NCI-H2029 (cell line): ENCODE measurements around the gene FILIP1L.

Source experiments
- DNase-seq: peaks from one replicate; lab custom pipeline; 2025; lab: John Stamatoyannopoulos, UW

The FILIP1L gene

DNA sequence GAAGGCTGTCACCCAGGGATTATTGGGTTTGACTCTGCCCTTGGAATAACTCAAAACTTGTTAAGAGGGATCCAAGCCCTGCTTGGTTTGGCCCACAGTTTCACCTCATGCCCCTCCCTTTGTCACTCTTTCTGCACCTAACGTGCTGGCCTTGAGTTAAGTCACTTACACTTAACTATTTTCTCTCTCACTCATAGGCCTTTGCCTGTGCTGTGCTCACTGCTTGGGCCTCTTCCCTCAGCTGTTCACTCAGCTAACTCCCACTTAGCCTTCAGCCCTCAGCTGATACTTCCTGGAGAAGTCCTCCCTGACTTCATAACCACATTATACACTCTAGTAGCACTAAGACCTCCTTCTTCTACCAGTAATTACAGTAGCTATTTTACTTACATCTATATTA, 163.4 kb downstream of the FILIP1L start:
- DNase-seq: no peak

- no peak for DNase-seq
Observed at GRCh38 chr3:99949956-99950670, 164.2 kb downstream of the FILIP1L start.

- no peak for DNase-seq
Observed at GRCh38 chr3:99948467-99949089, 165.7 kb downstream of the FILIP1L start.

DNA sequence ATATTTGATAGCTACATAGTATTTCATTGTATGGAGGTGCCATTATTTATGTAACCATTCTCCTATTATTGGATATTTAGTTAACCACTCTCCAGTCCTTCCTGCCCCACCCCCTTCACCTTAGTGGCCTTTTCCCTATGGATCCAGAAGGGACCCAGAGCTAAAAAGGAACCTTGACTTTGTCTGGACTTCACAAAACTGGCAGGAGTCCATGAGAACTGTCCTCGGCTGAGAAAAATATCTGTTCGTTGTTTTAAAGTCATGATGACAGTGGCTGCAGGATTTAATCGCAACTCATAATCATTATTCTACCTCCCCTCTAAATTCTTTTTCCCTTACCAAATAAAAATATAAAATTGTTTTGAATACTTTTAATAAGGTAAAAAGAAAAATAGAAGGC, 166.9 kb downstream of the FILIP1L start:
- DNase-seq: no peak

DNA sequence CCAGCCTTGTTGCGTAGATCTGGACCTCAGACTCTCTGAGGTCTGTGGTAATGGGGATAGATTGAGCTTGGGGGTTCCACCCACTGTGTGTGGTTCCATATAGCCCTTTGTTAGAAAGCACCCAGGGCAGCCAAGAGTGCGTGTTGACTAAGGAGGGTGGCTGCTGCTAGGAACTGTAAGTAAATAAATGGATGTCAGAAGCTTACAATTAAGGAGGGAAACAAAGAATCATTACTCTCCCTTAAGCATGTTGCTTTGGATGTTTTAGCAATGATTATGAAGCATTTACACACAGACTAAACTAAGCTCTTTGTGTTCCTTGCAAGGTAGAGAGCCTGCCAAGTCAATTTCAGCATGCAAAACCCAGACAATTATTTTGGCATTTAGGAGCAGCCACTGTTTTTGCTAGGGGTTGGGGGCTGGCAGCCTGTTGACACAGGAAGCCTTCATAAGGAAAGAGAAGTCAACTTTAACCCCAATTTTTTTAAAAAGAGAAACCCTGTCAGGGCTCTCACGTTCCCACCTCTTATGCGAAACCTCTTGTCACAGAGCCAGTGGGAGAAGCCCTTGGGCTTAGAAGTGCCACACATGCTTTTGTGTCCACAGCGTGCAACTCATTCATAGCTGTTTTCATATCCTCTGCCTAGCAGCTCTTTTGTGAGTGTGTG, 168.8 kb downstream of the FILIP1L start:
- peak; percentile 58 for DNase-seq

DNA sequence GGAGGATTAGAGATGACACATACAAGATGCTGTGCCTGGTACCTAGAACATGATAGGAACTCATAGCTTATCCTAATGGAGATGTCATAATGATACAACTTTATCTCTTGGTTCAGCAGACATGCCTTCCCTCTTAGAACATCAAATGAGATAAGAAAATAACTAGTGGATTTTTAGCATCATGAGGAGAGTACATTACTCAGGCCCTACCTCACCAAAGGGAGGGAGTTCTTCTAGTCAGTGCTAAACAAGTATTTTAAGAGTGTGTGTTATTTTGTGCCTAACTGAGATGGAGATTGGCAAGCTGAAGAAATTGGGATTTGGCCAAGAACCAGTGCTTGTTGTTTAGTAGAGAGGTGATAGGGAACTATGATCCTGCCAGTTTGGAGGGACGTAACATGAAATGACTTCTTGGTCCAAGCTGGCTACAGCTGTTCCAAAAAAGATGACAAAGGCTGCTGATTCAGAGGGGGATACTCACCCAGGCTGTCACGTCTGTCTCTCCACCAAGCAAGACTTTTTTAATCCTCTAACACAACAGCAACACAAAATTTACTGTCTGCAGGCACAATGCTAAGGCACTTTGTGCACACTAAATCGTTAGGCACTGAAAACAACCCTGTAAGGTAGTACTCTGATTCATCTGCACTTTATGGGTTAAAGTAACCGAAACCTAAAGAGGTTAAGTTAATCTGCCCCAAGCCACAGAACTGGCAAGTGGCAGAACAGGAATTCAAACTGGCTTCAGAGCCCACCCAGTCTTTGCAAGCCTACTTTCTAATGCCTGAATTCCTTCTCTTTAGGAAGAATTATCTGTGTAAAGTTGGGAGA, 170.2 kb downstream of the FILIP1L start:
- DNase-seq: no peak

GRCh38 chr3:99941211-99941610, 173.1 kb downstream of the FILIP1L start:
- DNase-seq: no peak

GRCh38 chr3:99940350-99940749, 174.0 kb downstream of the FILIP1L start:
- no peak for DNase-seq

GRCh38 chr3:99939876-99940275, 174.4 kb downstream of the FILIP1L start:
- DNase-seq: no peak

- DNase-seq: no peak
Observed at GRCh38 chr3:99938270-99938911, 175.9 kb downstream of the FILIP1L start.

DNA sequence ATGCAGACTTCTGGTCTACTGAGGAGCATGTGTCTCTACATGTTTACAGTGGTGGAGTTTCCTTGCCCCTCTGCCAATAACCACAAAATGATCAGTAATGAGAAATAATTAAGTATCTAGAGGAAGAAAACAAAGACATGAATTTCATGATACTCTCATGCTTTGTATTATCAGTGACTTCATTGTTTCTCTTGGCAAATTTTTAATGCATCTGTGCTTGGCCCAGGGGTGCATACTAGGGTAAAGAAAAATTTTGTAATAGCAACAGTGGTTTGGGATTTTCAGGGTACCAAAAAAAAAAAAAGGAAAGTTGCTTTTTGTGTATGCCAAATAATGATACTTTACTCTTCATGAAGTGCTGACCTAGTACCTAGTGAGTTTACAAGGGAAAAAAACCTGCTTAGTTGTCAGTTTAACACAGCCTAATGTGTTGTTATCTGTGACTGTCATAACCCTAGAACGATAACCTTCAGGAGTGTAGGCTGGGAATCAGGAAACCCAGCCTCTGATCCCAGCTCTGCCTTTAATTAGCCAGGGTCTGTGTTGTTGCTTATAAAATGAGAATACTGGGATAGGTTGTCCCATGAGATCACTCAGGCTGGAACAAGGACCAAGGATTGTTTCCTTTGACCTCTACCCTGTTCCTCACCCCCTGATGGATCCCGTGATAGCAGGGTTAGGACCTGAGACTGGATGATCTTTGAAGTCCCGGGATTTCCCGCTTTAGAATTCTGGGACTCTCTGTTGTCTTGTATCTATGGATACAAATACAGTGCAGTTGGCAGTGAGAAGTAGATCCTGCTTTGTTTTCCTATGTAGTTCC, 179.1 kb downstream of the FILIP1L start:
- DNase-seq: no peak

- no peak for DNase-seq
Observed at GRCh38 chr3:99933971-99934750, 180.1 kb downstream of the FILIP1L start.

DNA sequence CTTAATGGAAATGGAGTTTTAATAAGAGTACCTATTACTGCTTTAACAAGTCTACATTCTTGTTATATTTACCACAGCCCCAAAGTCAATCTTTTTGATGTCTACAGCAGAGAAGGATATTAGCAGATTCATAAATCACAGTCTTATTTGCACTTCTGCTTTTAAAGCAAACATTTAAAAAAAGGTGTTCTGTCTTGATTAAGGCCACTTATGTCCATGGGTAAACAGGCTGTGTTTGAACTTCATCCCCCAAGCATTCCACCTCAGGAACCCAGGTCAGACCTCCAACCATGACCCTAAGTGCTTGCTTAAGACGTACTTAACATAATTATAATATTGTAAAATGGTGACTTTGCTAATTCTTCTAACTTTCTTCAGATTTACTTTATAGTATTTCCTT, 183.2 kb downstream of the FILIP1L start:
- no peak for DNase-seq

DNA sequence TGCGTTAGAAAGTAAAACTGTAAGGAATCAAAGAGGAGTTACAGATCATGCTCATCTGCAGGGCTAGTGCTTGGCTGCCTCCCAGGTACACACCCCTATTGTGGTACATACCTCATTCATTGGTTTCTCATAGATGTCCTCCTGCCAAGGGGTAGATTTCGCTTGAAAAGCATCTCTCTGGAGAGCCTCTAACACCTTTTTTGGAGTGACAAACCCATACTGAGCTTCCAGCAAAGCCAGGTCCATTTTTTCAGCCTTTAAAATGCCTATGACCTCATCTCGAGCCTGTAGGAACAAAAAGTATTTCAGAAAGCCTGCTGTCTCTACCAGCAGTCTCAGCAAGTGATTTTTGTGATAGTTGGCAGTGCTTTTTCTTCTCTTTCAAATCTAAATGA, 184.6 kb downstream of the FILIP1L start:
- DNase-seq: peak; percentile 32

GRCh38 chr3:99928771-99929744, 185.2 kb downstream of the FILIP1L start:
- no peak for DNase-seq

GRCh38 chr3:99927671-99928457, 186.4 kb downstream of the FILIP1L start:
- no peak for DNase-seq

DNA sequence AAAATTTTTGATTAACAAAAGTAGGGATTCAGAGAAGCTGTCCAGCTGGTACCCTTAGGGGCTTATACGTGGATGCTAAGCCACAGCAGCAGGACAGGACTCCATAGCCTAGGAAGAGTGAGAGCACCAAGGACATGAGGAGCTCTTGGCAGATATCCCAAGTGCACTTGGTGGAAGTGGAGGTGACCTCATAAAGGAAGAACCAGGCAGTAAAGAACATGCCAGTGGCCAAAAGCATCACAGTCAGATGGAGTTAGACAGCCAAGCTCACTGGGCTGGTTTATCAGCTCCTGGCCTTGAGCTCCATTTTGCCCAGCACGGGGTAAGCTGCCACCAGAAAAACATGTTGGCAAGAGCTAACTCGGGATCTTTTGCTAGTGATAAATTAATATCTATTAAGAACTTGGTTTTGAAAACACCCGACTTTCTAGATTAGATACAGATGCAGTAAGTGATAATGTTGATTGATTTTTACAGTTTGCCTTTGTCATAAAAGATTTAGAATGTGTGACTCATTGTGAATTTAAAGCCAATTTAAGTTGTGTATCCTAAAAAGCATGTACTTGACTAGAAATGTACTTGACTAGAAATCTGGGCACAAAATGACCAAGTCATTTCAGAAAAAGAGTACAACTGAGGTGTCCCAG, 188.6 kb downstream of the FILIP1L start:
- peak; percentile 92 for DNase-seq

DNA sequence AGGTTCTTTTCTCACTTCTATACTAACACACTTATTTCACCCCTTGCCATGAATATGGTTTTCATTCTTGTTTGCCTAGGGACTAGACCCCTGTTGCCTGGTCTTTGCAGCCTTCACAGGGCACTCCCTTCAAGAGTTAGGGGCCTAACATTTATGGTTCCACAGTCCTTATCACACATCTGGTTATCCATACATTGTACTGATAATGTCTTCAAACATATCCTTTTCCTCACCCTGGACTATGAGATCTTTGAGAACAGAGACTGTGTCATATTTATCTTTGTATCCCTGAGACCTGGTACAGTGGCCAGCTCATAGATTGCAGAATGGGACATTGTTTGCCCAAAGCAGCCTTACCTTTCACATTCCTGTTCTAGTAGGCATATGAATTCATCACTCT, 190.4 kb downstream of the FILIP1L start:
- DNase-seq: no peak
